Measurements from ENCODE around the gene CCDC61.

Gene CCDC61

DNA sequence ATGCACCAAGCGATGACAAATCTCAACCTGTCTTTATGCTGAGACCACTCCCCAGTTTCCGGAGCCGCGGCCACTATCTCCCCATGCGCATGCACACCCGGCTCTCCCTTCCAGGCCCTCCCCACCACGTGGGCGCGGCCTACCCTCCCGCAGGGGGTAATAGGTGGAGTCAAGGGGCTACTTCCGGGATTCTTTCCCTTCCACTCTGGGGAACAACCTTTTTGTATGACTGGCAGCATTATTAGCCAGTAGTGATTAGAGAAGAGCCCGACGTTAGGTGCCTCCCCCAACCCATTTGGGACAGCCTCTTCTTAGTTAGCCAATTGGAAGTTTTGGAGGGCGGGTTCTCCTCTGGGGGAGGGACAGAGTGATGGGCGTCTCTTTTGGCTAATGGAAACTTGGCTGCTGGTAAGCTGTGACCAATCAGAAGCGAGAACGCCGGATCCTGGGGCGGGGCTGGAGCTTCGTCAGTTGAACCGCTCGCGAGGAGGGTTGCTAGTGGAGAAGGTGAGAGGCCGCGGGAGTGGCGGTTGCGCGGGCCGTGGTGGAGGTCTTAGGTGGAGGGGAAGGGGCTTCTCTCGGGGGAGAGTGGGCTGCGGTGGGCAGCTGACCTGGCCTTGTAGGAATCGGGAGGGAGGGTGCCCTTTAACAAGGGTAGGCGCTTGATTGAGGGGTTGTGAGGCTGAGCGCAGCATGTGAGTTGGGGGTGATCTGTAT lies at the start of gene CCDC61:
Gene CCDC61, plus strand, starts transcription at position 470 of the 717 bp plus-strand sequence. CDS start 7,552 bp downstream, outside the sequence.
- peak; percentile 99 for DNase-seq

- DNase-seq = no peak
Measured at GRCh38 chr19:45947926-45948325, 47.3 kb upstream of the CCDC61 start.

GRCh38 chr19:45952341-45952685 lies 43.0 kb upstream of the CCDC61 start:
- no peak for DNase-seq

DNA sequence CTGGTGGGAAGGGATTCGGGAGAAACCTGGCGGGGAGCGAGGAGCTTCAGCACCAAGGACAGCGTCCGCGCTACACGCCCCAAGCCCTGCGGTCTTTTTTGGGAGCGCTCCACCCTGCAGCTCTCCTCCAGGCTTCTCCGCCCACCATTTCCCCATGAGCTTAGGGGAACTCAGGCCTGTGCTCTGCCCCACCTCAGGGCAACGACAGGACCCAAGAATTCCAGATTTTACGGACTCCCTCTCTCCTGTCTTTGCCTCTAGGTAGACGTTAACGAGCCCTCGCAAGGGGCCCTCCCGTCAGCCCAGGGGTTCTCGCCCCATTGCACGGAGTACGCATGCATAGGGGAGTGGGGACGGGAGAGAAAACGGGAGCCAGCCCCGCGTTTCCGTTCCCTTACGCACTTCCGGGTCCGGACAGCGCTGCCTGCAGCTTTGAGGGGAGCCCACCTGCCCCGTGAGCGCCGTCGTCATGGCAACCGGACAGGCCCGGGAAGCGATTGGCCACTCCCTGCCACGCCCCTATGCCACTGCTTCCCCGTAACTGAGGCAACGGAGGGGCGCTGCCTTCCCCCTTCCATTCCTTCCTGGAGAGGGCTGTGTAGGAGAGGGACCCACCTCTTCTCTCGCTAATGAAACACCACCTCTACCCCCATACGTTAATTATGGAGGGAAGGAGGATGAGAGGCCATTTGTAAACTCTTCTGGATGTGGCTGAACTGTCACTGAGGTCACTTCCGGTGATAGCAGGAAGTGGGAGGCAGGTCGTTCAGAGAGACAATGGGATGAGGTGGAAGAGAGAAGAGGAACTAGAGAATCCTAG lies 42.4 kb upstream of the CCDC61 start:
- DNase-seq = peak; percentile 87

DNA sequence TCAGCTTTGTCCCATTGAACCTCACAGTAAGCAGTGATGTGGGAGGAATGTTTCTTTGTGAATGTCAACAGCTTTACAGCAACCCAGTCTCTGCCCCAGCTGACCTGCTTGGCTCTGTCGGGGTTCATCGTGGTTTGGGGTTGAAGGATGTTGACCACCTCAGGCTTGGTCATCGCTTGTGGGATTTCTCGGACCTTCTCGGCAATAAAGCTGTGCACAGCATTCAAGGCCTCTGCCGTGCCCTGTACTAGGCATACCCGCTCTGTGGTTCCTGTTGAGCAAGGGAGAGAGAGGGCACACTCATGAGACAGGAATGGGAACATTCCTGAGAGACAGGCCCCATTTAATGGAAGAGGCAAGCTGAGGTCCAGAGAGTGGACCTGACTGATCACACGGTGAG lies 41.6 kb upstream of the CCDC61 start:
- DNase-seq = no peak

DNA sequence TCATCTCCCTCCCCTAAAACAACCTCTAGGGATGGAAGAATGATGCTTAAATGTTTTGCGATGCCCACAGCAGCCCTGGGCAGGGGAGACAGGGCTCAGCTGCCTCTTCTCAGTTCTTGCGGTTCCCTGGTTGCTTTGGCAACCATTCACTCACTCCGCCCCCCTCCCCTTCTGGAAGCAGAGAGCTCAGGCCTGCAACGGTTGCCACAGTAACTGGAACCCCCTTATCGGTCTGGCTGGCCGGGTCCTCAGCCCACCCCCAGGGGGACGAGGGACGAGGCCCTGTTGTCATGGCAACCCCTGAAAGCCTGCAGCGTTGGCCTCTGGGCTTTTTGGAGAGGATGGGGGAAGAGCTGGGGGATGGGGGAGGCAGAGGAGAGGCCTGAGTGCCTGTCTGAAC lies 41.1 kb upstream of the CCDC61 start:
- no peak for DNase-seq

DNA sequence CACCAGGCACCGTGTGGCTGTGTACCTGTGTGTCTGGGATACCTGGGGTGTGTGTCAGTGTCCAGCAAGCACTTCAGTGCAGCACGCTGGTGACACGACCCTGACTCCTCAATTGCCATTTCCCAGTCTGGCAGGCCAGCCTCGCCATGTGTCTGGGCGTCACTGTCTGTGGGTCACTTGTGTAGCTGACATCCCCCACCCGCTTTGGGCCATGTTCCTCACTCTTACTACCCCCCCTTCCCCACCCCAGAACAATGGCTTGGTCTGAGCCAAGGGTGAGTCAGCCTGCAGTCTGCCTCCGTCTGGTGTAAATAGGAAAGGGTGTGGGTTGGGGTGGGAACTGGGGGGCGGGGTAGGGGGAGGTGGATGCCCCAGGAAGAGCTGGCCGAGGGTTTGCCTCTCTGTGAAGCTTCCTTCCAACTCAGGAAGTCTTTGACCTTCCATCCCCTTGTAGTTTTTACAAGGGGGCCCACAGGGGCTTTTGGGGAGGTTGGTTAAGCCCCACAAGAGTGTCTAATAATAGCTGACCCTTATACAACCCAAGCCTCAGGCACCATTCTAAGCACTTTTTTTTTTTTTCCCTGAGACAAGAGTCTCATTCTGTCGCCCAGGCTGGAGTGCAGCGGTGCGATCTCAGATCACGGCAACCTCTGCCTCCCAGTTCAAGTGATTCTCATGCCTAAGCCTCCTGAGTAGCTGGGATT lies 39.2 kb upstream of the CCDC61 start:
- DNase-seq = no peak

DNA sequence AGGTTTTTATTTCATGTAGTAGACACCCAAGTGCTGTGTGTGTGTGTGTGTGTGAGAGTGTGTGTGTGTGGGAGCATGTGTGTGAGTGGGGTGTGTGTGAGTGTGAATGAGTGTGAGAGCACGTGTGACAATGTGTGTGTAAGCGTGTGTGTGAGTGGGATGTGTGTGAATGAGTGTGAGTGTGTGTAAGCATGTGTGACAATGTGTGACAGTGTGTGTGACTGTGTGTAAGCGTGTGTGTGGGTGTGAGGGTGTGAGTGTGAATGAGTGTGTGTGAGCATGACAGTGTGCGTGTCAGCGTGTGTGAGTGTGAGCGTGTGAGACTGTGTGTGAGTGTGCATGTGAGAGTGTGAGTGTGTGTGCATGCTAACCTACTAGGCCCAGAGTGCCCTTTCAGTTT lies 36.9 kb upstream of the CCDC61 start:
- no peak for DNase-seq

GRCh38 chr19:45958769-45959516 lies 36.3 kb upstream of the CCDC61 start:
- DNase-seq = no peak

DNA sequence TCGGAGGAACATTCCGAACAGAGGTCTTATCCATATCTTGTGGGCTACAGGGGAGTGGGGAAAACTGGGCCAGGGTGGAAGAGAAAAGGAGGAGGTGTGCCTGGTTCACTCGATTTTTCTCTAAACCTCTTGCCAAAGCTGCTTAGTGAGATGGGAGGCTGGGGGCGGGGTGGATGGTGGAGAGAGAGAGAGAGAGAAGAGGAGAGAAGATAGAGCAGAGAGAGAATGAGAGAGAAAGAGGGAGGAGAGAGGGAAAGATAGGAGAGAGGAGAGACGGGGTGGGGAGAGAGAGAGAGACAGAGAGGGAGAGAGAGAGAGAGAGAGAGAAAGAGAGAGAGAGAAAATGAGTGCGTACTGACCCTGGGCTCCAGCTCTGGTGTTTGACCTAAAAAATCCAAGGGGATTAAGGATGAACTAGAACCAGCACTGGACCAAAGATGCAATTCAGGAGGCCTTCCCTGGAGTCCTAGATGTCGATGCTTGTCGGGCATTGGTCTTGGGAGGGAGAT lies 35.7 kb upstream of the CCDC61 start:
- no peak for DNase-seq

DNA sequence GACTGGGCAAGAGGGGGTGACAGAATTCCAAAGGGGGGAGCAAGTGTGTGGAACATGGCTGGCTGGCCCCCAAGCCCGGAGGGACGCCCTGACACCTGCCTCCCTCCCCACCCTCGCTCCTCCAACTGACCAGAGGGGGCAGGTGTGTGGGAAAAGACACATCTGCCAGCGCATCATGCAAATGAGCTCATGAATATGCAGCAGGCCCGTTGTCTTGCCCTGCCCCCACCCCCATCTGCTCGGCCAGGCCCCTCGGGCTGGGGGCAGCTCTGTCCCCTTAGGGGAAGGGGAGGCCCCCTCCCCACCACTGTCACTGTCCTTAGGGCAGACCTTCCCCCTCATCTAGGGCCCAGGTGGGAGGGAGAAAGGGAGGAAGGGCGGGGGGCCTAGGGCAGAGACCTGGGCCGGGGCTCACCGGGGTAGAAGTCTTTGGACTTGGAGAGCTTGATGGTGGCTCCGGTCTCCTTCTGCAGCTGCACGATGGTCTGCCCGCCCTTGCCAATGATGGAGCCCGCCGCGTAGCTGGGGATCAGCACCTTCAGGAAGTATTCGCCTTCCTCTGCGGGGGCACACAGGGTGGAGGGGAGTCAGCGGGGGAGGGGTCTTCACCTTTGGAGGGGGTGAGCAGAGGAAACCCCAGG lies 34.6 kb upstream of the CCDC61 start:
- no peak for DNase-seq

GRCh38 chr19:45962021-45962420 lies 33.2 kb upstream of the CCDC61 start:
- DNase-seq = no peak

DNA sequence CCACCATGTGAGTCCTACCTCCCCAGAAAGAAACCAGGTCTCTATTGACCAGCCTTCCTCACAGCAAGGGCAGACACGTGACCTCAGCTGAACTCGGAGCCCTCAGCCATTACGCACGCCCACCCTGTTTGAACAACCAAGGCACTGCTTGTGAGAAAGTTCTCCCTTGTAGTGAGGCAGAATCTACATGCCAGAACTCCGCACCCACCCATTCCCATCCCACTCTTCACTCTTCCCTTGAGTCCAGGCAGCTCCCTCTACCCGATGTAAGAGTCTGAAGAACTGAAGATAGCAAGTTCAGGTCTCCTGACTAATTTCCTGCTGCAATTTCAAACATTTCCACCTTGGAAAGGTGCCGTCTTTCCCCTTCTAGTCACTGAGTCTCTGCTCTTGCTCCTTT lies 28.0 kb upstream of the CCDC61 start:
- DNase-seq = no peak

DNA sequence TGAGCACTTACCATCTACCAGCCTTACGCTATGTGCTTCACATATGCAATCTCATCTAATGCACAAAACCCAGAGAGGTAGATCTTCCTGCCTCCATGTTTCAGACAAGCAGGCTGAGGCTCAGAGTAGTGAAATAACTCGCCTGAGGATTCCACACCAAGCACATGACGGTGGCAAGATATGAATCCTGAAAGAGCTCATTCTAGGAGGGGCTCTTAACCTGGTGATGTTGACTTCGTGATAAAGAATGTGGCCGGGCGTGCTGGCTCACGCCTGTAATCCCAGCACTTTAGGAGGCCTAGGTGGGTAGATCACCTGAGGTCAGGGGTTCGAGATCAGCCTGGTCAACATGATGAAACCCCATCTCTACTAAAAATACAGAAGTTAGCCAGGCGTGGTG lies 26.6 kb upstream of the CCDC61 start:
- no peak for DNase-seq

- no peak for DNase-seq
Measured at GRCh38 chr19:45969676-45970075, 25.6 kb upstream of the CCDC61 start.

DNA sequence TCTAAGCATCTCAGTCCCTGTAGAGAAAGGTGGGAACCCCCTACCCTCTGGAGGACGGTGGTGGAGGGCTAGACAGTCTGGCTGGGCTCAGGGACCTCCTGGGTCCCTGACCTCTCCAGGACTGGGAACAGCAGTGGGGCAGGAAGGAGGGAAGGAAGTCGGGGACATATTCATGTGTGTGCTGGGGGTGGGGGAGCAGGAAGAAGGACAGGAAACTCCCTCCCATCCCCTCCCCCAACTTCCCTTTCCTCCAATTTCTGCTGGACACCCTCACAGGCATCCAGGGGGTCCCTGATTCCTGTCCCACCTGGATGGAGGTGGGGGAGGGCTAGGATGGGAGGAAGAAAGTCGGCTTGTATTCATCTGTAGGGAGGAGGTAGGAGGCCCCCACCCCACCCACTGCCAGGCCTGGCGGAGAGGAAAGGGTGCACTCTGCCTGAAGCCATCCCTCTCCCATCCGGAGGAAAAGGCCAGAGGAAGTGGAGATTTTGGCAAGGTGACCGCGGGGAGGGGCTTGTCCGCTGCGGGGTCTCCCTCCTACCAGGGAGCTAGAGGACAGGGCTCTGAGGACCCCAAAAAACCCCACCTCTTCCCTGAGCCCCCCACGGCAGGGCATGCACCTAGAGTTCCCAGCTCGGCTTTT lies 23.9 kb upstream of the CCDC61 start:
- no peak for DNase-seq

GRCh38 chr19:45972081-45972946 lies 23.0 kb upstream of the CCDC61 start:
- no peak for DNase-seq

GRCh38 chr19:45972947-45973540 lies 22.2 kb upstream of the CCDC61 start:
- no peak for DNase-seq

GRCh38 chr19:45973553-45974338 lies 21.5 kb upstream of the CCDC61 start, which contains the start of gene NOVA2:
Gene NOVA2, minus strand, starts transcription at chr19:45973865. Its CDS starts 514 bp downstream, at chr19:45973351.
- DNase-seq = no peak
